Ectodermal cell (in vitro differentiated cells): Measurements from ENCODE around the gene LAMTOR1.
"Not testable (repeated sequence)": the region's sequence is repeated elsewhere in the genome, so short reads cannot be mapped to it uniquely, and the experiment has no call there.

Experiments
- H3K27ac ChIP-seq: 2 replicates; pipeline ENCODE4 v1.7.0; 2013; ENCODE audit warnings: mild to moderate bottlenecking, low read depth, low read length; ENCODE audit not compliant: insufficient read depth, poor library complexity, severe bottlenecking
- H3K27me3 ChIP-seq: 2 replicates; pipeline ENCODE4 v1.7.0; 2013; ENCODE audit warnings: mild to moderate bottlenecking, low read length; ENCODE audit not compliant: insufficient read depth, control insufficient read depth, poor library complexity, severe bottlenecking
- H3K36me3 ChIP-seq: one replicate; pipeline ENCODE4 v1.7.0; 2013; ENCODE audit warnings: low read length; ENCODE audit not compliant: control insufficient read depth, insufficient read depth
- H3K4me1 ChIP-seq: one replicate; pipeline ENCODE4 v1.7.0; 2013; ENCODE audit warnings: low read length; ENCODE audit not compliant: control insufficient read depth, insufficient read depth
- H3K4me3 ChIP-seq: 2 replicates; pipeline ENCODE4 v1.7.0; 2013; ENCODE audit warnings: low read depth, low read length, control low read depth; ENCODE audit not compliant: insufficient read depth
- H3K9me3 ChIP-seq: 2 replicates; pipeline ENCODE4 v1.7.0; 2013; ENCODE audit warnings: mild to moderate bottlenecking, low read length, moderate library complexity; ENCODE audit not compliant: control insufficient read depth
- WGBS, 2 experiments: methylation state at CpG; one replicate each; pipeline ENCODE4 v1.1.7; 2013; ENCODE audit warnings: missing lambda C conversion rate in 2 of 2; 5-methylcytosine and 5-hydroxymethylcytosine counted together

Gene LAMTOR1

DNA sequence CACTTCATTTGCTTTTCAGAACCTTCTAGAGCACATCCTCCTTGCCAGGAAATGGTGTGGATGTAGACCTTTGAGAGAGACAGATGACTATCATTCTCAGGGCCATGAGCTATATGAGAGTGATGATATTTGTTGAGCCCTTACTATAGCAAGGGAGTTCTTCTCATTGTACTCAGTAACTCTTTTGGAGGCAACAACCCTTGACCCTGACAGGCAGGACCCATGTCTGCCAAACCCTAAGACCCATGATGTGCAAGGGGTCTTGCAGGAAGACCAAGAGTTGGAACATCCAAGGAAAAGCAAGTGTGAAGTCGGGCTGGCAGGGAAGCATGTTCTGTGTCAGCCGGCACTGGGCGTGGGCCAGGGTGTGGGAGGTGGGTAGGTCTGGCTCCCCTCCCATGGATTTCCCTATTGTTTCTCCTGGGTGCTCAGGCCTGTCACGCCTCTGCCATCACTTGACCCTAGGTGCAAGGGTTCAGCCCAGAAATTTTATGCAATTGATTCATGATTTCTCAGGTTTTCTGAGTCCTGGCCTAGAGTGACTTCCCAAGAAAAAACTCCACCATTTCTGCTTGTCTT is 33.7 kb upstream of the LAMTOR1 start:
- Histone ChIP-seq H3K4me3 (no peak overlapping the region), H3K27me3 (peaks cover 5% of the 10 kb centered on the region)
- 91 to 92% methylated on average over 4 of the region's 4 CpGs for WGBS, 2 experiments

GRCh38 chr11:72135891-72136683 is 33.0 kb upstream of the LAMTOR1 start:
- Histone ChIP-seq H3K4me3 (no peak overlapping the region), H3K27ac (no peak overlapping the region), H3K27me3 (peaks cover 5% of the 10 kb centered on the region), H3K4me1 (no peaks in the 10 kb centered on the region), H3K36me3 (no peaks in the 10 kb centered on the region), H3K9me3 (no peaks in the 10 kb centered on the region)
- 90 to 91% methylated on average over 14 of the region's 14 CpGs for WGBS, 2 experiments

More for the DNA sequence above, 33.7 kb upstream of the LAMTOR1 start:
- Histone ChIP-seq H3K9me3 (no peaks in the 10 kb centered on the region), H3K36me3 (no peaks in the 10 kb centered on the region), H3K4me1 (no peaks in the 10 kb centered on the region), H3K27ac (no peak overlapping the region)

DNA sequence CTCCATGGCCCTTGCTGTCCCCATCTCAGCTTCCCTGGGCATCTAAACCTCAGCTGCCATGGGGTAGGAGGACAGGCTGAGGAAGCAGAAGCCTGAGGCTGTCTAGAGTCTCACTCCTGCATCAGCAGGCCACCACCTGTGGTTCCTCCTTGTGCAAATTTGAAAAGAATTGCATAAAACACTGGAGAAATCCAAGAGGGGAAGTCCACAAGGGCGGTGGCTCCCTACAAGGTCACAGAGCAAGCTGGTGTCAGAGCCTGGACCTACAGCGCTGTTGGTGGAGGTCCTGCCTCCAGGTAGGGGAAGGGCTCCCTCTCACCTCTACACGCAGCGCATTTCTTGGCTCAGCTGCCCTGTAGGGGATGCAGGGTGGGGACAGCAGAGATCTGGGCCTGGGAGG is 32.4 kb upstream of the LAMTOR1 start, which contains the start of gene FOLR3:
TSS of gene FOLR3 (plus strand) at position 253 of the 400 bp plus-strand sequence. CDS start 228 bp downstream, outside the sequence.
- not testable (repeated sequence) for H3K4me1 ChIP-seq, H3K27me3 ChIP-seq, H3K9me3 ChIP-seq, H3K36me3 ChIP-seq, H3K27ac ChIP-seq, H3K4me3 ChIP-seq
- WGBS, 2 experiments = 89 to 92% methylated on average over 4 of the region's 4 CpGs

DNA sequence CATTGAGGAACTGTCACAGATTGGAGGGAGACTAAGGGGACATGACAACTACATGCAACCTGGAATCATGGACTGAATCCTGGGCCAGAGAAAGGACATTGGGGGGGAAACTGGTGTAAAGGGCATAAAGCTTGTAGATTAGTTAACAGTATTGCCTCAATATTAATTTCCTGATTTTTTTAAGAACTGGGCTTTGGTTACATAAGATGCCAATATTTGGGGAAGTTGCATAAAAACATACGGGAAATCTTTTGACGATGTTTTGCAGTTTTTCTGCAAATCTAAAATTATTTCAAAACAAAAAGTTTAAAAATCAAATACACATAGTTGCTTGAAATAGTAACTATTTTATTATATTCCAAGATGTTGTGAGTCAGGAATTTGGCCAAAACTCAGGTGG is 29.5 kb upstream of the LAMTOR1 start:
- H3K27ac ChIP-seq = no peak overlapping the region
- H3K27me3 ChIP-seq = peaks cover 5% of the 10 kb centered on the region
- no peak overlapping the region for H3K4me3 ChIP-seq
- no peaks in the 10 kb centered on the region for H3K4me1 ChIP-seq
- WGBS, 2 experiments = no CpG with 5 or more reads among the region's 2 CpGs
- no peaks in the 10 kb centered on the region for H3K36me3 ChIP-seq
- no peaks in the 10 kb centered on the region for H3K9me3 ChIP-seq

DNA sequence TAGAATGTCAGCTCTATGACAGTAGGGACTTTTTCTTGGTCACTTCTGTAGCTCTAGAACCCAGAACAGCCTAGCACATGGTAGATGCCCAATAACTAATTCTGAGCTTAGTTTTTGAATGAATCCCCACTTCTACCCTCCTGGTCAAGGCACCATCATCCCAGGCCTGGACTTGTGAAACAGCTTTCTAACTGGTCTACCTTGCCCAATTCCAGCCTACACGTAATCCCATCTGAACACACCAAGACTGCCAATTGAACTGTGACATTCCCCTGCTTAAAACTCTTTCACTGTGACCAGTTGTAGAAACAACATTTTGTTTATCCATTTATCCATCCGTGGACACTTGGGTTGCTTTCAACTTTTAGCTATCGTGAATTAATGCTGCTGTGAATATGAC is 26.3 kb upstream of the LAMTOR1 start:
- Histone ChIP-seq H3K9me3 (no peaks in the 10 kb centered on the region), H3K36me3 (no peaks in the 10 kb centered on the region)
- 88 to 89% methylated on average over 3 of the region's 3 CpGs for WGBS, 2 experiments

GRCh38 chr11:72127923-72128322 is 24.8 kb upstream of the LAMTOR1 start:
- no peaks in the 10 kb centered on the region for H3K4me1 ChIP-seq
- 49 to 58% methylated on average over 2 of the region's 2 CpGs for WGBS, 2 experiments
- no peaks in the 10 kb centered on the region for H3K9me3 ChIP-seq
- H3K27ac ChIP-seq = no peak overlapping the region
- H3K4me3 ChIP-seq = no peak overlapping the region
- peaks cover 3% of the 10 kb centered on the region for H3K27me3 ChIP-seq
- no peaks in the 10 kb centered on the region for H3K36me3 ChIP-seq

More for the DNA sequence above, 26.3 kb upstream of the LAMTOR1 start:
- Histone ChIP-seq H3K4me1 (no peaks in the 10 kb centered on the region), H3K27me3 (peaks cover 5% of the 10 kb centered on the region), H3K4me3 (no peak overlapping the region), H3K27ac (no peak overlapping the region)

DNA sequence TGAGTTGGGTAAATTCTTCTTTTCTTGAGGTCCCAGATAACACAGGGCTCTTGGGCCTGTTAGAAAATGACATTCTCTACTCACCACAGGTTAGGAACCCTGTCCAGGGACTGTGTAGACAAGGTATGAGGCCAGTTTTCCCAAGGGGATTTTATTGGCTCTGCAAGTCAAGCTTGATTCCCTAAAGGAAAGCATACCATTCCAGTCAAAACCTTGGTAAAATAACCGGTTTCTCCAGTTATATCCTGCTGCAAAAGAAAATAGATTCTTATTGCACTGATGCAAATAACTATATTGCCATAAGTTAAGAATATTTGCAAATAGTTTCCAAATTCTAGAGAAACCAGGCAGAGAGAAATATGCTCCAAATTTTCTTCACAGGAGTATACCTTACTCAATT is 22.9 kb upstream of the LAMTOR1 start:
- WGBS, 2 experiments = 77% methylated on average over 1 of the region's 1 CpG; no CpG with 5 or more reads in 1 of the 2 experiments

GRCh38 chr11:72124046-72124445 is 20.9 kb upstream of the LAMTOR1 start:
- H3K4me3 ChIP-seq = no peak overlapping the region
- no peaks in the 10 kb centered on the region for H3K4me1 ChIP-seq
- no peak overlapping the region for H3K27ac ChIP-seq
- H3K27me3 ChIP-seq = peaks cover 4% of the 10 kb centered on the region
- no peaks in the 10 kb centered on the region for H3K9me3 ChIP-seq
- WGBS, 2 experiments = 90 to 91% methylated on average over 6 of the region's 6 CpGs
- H3K36me3 ChIP-seq = no peaks in the 10 kb centered on the region

More for the DNA sequence above, 22.9 kb upstream of the LAMTOR1 start:
- peaks cover 4% of the 10 kb centered on the region for H3K27me3 ChIP-seq
- H3K4me3 ChIP-seq = no peak overlapping the region
- no peaks in the 10 kb centered on the region for H3K9me3 ChIP-seq
- no peaks in the 10 kb centered on the region for H3K4me1 ChIP-seq
- H3K36me3 ChIP-seq = no peaks in the 10 kb centered on the region
- no peak overlapping the region for H3K27ac ChIP-seq

DNA sequence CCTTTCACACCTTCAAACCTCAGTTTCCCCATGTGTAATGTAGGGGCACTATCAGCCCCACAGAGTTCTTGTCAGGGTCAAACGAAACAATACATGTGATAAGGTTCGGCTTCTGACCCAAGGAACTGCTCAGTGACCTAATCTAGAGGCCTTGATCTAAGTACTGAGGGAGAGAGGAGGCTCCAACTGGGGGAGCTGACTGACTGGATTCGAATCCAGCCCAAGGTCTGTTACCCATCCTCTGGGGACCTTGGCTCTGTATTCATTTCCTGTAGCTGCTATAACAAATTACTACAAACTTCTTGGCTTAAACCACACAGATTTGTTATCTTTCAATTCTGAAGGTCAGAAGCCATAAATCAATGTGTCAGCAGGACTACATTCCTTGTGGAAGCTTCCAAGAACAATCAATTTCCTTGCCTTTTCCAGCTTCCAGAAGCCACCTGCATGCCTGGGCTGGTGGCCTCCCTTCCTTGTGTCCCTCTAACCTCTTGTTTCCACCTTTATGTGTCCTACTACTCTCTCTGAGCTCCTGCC is 20.1 kb upstream of the LAMTOR1 start:
- Histone ChIP-seq H3K27me3 (peaks cover 10% of the 10 kb centered on the region), H3K36me3 (no peaks in the 10 kb centered on the region), H3K27ac (no peak overlapping the region), H3K9me3 (no peaks in the 10 kb centered on the region), H3K4me3 (no peak overlapping the region), H3K4me1 (no peaks in the 10 kb centered on the region)
- WGBS, 2 experiments = 82% methylated on average over 3 of the region's 3 CpGs

- Histone ChIP-seq H3K4me1 (no peaks in the 10 kb centered on the region), H3K27me3 (peaks cover 10% of the 10 kb centered on the region), H3K4me3 (no peak overlapping the region), H3K27ac (no peak overlapping the region), H3K9me3 (no peaks in the 10 kb centered on the region), H3K36me3 (no peaks in the 10 kb centered on the region)
- WGBS, 2 experiments = 59 to 91% methylated on average over 1 of the region's 1 CpG
Observed at GRCh38 chr11:72122607-72123006, 19.5 kb upstream of the LAMTOR1 start.
